Measurements from ENCODE around the gene IRX2.

The IRX2 gene

GRCh38 chr5:2724031-2724581, 27.4 kb downstream of the IRX2 start:
- H3K4me3 ChIP-seq (ENCODE audit: low read length) = no peak overlapping the region
- DNase-seq (ENCODE audit: low read depth) = no peak
- no peak for TF ChIP-seq CTCF (conservative IDR thresholded peaks at IDR 0.05; ENCODE audit: low read length)

- no peak overlapping the region for H3K4me3 ChIP-seq (ENCODE audit: low read length)
- no peak for DNase-seq (ENCODE audit: low read depth)
- no peak for TF ChIP-seq CTCF (conservative IDR thresholded peaks at IDR 0.05; ENCODE audit: low read length)
Observed at GRCh38 chr5:2722901-2723300, 28.6 kb downstream of the IRX2 start.

GRCh38 chr5:2721385-2722138, 29.9 kb downstream of the IRX2 start:
- DNase-seq (ENCODE audit: low read depth) = no peak
- no peak overlapping the region for H3K4me3 ChIP-seq (ENCODE audit: low read length)
- TF ChIP-seq CTCF (conservative IDR thresholded peaks at IDR 0.05; ENCODE audit: low read length) = no peak

- no peak for DNase-seq (ENCODE audit: low read depth)
- H3K4me3 ChIP-seq (ENCODE audit: low read length) = no peak overlapping the region
- TF ChIP-seq CTCF (conservative IDR thresholded peaks at IDR 0.05; ENCODE audit: low read length) = no peak
Observed at GRCh38 chr5:2719332-2719731, 32.1 kb downstream of the IRX2 start.

- DNase-seq (ENCODE audit: low read depth) = no peak
- TF ChIP-seq CTCF (conservative IDR thresholded peaks at IDR 0.05; ENCODE audit: low read length) = no peak
- no peak overlapping the region for H3K4me3 ChIP-seq (ENCODE audit: low read length)
Observed at GRCh38 chr5:2718115-2718514, 33.4 kb downstream of the IRX2 start.

- TF ChIP-seq CTCF (conservative IDR thresholded peaks at IDR 0.05; ENCODE audit: low read length) = no peak
- no peak overlapping the region for H3K4me3 ChIP-seq (ENCODE audit: low read length)
- DNase-seq (ENCODE audit: low read depth) = no peak
Observed at GRCh38 chr5:2715856-2716255, 35.6 kb downstream of the IRX2 start.

- no peak for TF ChIP-seq CTCF (conservative IDR thresholded peaks at IDR 0.05; ENCODE audit: low read length)
- no peak overlapping the region for H3K4me3 ChIP-seq (ENCODE audit: low read length)
- no peak for DNase-seq (ENCODE audit: low read depth)
Observed at GRCh38 chr5:2714805-2715204, 36.7 kb downstream of the IRX2 start.
